ENCODE measurements around the gene MKNK1. TPM values are rescaled to one million over a fixed set of nuclear protein-coding genes. Genes with fewer than 3 reads are reported as not detected.

Gene MKNK1
- total RNA-seq, 2 donors from 2014 or later: 46.2 to 52.4 TPM

DNA sequence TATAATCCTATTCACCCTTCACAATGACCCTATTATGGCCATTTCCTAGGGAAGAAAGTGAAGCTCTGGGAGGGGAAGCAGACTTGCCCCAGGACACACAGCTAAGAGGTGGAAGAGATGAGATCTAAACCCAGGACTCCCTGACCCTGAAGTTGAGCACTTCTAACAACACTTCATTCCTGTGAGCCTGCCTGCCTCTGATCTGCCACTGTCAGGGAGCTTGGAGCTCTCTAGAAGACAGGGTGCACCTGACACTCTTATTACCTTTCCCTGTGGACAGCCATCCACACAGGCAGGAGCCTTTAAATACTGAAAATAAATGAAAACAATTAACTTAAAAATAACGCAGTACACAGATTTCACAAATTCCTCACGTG lies 599 bp downstream of the MKNK1 start:
- intact Hi-C loops (cut with DNase I, micrococcal nuclease): no loop called here
- DNase-seq (no peak), ATAC-seq (peak; percentile 15)

DNA sequence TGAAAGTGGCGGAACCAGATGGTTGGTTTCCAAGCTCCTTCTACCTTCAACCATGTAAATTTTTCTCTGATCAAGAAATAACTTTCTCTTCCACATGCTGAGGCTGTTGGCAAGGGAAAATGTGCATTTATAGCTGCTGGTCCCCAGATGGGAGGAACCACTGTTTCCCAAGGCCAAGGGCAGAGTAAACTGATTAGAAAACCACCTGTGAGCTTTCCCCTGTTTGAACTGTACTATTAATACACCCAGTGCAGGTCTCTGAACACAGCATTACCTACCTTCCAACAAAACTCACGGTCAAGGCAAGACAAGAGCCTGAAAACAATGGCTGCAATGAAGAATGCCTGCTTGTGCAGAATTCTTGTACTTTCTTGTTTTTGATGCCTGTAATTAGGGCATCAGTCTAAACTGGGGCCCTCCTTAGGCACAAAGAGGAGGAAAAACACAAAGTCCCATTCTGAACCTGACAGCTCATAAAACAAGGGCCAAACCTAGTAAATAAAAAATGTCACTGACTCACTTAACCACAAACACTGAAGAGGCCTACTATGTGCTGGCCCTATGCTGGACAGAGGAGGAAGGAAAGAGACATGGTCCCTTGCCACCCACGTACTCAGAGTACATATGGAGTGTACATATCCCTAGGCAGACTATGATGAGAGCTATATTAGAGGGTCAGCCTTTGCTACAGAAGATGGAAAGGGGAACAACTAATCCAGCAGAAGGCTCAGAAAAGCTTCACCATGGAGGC lies 2.6 kb downstream of the MKNK1 start:
- ATAC-seq (no peak), DNase-seq (no peak)
- intact Hi-C loops (cut with DNase I, micrococcal nuclease): no loop called here

DNA sequence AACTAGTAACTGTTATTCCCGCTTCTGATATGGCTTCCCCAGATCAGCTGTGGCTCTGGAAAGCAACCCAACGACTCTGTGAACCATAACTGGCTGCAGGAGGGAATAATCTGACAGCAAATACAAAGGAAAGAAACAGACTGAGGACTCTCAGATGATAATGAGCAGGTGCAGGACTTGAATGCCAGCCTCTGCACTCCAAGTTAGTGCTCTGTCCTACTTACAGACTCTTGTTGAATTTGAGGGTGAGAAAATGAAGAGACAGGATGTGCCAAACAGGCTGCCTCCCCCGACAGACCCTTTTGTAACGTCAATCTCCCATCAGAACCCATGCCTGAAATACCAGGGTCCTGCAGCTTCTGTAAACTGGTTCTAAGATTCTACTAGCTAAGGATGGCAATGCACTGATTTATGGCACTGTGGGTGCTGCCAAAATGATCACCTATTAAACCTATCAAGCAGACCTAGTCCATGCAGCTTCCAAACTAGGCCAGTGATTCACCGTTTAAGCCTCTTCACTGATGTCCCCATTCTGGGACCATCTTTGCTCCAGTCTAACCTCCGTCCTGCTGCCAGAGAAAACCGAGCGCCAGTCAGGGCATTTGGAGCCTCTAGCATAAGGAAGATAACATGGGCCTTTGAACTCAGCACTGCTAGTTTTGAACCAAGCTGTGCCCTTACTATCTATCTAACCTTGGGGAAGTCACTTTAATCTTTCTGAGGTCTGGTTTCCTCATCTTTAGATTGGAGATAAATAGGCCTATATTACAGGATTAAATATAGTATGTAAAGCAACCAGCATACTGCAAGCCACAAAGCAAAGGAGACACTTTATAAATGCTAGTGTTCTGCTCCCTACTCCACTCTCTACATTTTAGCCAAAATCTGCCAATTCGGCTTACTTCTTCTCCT lies 4.8 kb downstream of the MKNK1 start:
- ATAC-seq (no peak), DNase-seq (no peak)
- intact Hi-C loops (cut with DNase I, micrococcal nuclease): no loop called here

DNA sequence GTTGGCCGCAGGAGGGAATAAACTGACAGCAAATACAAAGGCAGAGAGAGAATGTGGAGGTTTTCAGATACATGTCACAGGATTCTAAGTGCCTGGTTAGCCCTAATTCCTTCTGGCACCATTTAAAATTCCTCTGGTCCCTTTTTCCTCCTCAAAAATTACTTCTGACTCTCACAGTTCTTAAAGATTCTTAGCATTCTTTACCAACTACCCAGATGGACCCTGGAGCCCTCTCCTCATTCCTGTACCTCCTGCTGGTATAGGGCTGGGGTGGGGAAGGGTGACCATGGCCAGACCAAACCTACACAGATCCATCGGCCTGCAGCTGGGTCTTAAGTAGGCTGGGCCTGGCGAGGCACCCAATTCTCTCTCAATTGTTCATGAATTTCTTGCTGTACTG lies 7.2 kb downstream of the MKNK1 start:
- DNase-seq (no peak), ATAC-seq (no peak)
- intact Hi-C loops (cut with DNase I, micrococcal nuclease): no loop called here

DNA sequence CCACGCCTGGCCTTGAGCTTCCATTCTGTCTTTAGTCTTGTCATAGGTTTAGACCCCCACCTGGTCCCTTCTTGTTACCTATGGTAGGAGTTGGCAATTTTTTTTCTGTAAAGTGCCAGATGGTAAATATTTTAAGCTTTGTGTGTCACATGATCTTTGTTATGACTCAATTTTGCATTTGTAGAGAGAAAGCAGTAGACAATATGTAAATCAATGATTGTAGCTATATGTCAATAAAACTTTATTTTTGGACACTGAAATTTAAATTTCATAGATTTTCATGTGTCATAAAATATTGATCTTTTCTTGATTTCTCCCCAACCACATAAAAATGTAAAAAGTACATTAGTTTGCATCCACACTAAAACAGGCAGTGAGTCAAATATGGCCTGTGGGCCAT lies 8.0 kb downstream of the MKNK1 start:
- intact Hi-C loops (cut with DNase I, micrococcal nuclease): no loop called here
- DNase-seq (no peak), ATAC-seq (no peak)

DNA sequence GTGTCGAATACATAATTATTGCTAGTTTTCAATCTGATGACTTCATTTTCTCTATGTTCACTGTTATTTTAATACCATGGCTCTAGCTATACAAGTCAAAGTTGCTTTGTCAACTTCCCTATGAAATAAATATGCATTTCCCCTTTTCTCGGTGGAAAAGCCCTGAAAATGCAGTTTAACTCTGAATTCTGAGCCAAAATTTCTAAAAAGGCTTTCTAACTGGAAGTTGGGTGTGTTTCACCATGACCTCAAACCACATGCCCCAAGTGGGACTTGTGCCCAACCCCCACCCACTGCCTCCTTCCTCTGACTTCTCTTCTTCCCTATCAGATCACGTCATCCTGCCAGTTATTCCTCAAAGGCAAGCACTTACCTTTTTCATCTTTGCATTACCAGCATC lies 8.9 kb downstream of the MKNK1 start:
- intact Hi-C loops (cut with DNase I, micrococcal nuclease): no loop called here

DNA sequence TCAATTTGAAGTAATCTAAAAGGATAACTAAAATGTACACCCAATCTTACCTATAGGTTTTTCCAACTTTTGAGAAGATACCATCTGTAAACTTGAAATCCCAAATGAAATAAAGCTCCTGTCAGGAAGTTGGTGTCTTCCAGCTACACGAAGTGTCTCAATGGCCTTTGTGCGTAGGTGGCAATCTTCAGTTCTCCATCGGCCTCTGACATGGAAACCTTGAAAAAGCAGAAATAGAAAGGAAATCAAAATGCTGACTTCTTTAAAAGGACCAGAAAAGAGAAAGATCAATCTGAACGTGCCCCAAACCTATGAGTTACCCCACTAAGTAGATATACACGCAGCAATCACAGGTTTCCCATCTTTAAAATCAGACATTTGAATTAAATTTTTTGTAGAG lies 10.0 kb downstream of the MKNK1 start:
- no peak for ATAC-seq
- intact Hi-C loops (cut with DNase I, micrococcal nuclease): no loop called here

More for the DNA sequence above, 8.9 kb downstream of the MKNK1 start:
- DNase-seq (peak; percentile 51 to 56), ATAC-seq (no peak)

DNA sequence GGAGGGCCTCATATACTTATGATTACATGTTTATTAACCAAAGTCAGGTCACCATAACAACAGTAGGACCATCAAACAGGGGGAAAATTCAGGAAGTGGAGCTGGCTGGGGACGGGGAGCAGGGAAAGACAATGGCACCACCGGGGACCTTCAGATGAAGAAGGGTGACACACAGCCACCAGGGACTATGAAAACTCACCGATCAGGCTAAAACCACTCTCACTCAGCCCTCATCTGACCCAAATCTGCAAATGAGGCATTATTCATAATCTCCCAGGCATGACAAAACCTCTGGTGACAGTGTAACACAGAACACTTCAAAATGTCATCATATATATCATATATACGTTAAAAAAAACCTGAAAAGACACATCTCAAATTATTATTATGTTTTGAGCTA lies 11.2 kb downstream of the MKNK1 start:
- DNase-seq (no peak), ATAC-seq (no peak)
- intact Hi-C loops (cut with DNase I, micrococcal nuclease): no loop called here

More for the DNA sequence above, 10.0 kb downstream of the MKNK1 start:
- DNase-seq: no peak

DNA sequence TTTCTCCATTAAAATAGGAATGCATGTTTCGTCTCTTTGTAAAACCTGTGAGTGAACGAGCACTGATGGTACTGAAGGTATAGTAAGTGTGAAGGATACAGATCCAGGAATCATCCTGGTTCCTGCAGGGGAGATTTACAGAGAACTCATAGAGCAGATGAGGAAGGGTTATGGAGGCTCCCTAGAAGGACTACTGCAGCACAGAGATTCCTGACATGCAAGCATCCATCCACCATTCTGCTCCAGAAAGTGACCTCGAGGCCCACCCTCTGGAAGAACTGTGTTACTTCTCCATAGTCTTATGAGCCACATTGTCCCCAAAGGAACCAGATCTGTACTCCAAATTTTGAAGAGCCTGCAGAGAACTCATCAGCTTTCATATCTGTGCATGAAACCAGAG lies 14.5 kb downstream of the MKNK1 start:
- intact Hi-C loops (cut with DNase I, micrococcal nuclease): no loop called here
- DNase-seq (no peak), ATAC-seq (no peak)

DNA sequence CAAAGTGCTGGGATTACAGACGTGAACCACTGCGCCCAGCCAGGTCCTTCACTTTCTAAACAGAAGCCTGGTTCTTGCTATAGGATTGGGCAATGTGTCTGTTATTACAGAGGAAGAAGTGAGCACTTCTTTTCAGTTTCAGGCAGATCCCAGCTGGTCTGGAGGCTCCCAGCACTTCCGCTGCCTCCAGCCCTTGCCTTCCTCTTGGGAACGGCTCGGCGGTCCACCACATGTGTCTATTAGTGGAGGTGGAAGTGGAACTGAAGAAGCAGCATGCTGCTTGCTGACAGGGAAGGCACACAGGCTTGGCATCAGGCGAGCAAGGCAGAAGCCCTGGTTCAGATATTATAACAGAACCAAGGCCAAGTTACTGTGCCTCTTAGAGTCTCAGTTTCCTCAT lies 17.0 kb downstream of the MKNK1 start:
- intact Hi-C loops (cut with DNase I, micrococcal nuclease): no loop called here
- no peak for ATAC-seq
- peak; percentile 22 to 47 for DNase-seq

DNA sequence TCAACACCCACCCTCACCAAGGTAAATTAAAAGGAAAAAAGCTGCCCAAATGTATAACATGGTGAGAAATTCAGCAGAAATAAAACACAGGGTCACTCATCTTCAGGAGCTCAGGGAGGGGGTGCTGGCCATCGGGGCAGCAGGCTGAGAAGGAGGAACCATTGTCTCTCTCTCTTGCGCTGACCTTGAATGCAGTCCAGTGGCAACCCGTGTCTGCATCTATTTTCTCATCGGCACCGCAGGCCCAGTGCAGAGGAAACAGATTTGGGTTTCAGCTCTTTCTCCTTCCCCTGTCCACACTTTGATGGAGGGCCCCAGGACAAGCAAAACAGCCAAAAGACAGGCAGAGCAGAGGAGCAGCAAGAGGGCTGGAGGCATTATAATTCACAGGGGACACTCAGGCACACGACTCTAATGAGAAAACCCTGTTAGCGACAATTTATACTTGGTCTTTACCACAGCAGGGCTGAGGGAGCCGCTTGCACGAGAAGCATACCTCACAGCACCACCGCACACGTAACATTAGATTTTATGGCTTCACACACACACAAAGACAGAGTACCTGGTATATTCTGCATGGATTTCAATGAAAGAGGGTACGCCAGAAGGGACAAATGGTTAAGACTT lies 18.6 kb downstream of the MKNK1 start:
- ATAC-seq (no peak), DNase-seq (no peak)
- intact Hi-C loops (cut with DNase I, micrococcal nuclease): no loop called here

DNA sequence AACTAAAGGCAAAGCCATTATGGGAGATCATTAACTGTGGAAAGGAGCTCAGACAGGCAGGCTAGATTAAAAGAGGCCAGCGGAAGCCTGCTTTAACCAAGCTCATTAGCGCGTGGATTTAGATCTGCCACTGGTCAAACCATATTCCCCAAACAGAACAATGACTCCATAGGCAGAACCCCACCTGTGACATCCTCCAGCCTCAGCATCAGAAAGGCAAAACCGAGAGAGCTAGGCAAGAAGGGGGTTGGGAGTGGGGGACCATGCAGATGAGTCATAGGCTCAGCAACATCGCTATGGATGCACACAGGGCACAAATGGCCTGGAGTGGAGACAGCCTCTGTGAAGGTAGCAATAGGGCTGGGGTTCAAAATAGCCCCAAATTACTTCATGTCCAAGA lies 20.6 kb downstream of the MKNK1 start:
- ATAC-seq (no peak), DNase-seq (no peak)
- intact Hi-C loops (cut with DNase I, micrococcal nuclease): no loop called here

DNA sequence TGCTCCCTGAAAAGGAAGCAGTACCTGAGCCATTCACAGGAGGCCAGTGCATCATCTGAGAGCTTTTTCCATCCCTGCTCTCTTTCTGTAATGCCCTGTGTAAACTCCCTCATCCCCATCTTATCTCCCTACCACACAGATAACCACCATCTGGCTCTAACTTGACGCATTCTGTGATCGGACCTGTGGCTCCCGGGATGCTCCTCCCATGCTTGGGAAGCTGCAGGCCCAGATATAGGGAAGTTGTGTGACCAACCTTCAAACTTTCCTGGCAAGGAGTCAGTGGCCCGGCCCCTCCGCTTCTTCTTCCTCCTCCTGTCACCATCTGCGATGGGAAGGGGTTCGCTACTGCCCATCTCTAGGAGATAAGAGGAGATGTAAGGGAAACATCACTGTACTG lies 21.1 kb downstream of the MKNK1 start:
- intact Hi-C loops (cut with DNase I, micrococcal nuclease): no loop called here
- no peak for ATAC-seq
- DNase-seq: no peak

DNA sequence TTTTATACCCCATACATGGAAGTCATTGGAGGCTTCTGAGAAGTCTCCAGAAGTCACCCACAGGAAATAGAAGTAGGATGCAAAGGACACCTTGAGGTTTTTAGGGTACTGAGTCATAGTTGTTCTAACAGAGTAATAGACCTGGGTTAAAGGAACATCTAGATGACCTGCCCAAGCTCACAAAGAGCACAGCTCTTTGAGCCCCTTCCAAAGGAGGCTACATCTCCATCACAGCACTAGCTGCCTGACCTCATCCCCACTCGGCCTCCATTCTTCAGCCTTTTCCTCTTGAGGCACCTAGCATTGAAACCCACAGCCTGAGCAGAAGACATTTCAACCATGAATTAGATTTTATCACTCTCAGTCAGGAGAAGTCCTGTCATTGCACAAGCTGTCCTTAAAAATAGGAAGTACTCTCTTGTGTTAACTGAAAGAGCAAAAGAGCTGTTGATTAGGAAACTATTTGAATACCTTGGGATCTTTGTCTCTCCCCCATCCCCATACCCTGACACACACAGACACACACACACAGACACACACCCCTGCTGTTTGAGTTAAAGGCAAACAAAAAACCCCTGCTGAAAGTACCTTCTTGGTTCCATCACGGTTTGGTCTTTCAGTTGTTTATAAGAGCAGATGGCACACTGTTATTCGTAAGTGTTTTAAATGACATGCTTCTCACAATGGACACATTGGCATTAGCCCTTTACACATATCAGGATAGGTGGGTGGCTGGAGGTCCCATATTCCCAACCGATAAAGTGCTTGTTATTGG lies 22.2 kb downstream of the MKNK1 start:
- DNase-seq: no peak
- intact Hi-C loops (cut with DNase I, micrococcal nuclease): no loop called here
- no peak for ATAC-seq

DNA sequence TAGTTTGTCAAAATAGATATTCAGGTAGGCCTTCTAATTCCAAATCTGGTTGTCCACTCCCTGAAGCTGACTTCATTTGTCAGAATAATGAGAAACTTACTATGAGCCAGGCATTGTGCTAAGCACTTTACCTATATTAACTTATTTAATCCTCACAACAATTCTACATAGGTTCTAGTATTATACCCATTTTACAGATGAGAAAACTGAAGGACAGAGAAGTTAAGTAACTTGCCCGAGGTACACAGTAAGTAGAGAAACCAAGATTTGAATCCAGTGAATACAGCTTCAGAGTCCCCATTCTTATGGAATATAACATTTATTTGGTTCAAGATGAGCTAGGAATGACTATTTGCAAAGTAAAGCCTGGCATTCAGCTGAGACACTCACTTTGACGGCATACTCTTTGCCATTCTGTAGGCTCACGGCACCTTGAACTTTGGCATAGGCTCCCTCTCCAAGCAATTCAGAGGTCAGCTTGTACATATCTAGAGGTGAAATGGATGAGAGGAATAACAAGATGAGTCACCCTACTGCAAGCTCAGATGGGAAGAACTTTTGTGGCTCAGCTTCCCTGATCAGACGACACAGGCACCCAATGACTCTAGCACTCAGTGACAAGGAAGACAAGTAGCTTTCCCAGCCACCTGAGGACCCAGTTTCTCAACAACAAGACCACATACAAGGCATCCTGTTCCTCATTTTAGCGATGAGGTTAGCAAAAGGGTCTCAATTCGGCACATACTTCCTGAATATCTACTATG lies 23.7 kb downstream of the MKNK1 start:
- DNase-seq: no peak
- intact Hi-C loops (cut with DNase I, micrococcal nuclease): no loop called here
- ATAC-seq: peak; percentile 36

DNA sequence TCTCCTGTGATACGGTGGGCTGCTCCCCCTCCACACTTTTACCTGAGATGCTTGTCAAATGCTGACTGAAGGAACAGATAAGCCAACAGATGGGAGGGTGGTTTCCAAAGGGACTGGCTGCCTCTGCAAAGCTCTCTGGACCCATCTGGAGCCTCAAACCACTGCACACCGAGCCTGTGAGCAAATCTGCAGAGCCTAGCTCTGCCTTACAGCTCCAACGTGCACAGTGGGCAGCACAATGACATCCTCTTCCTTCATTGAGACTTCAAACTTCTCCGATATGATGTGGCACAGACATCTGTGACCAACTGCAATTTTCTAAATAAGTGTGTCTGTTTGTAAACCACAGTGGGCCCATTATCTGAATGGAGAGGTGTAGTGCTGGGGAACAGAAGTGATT lies 26.4 kb downstream of the MKNK1 start:
- intact Hi-C loops (cut with DNase I, micrococcal nuclease): no loop called here
- ATAC-seq (no peak), DNase-seq (no peak)

DNA sequence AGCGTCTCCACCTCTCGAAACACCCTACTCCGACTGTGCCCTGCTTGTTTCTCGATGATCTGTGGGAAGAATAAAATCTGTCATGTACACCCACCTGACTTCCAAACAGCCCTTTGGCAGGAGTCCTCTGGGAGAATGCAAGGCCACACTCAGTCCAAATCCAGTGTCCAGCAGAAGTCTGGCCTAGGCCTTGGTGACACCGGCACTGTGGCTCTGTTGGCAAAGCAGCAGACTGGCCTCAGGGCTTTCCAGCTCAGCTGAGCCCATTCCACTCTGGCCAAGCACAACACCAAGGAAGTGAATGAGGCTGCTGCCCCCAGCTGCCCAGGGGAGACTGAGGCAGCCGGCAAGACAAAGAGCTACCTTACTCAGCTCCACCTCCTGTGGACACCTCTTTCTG lies 27.5 kb downstream of the MKNK1 start:
- intact Hi-C loops (cut with DNase I, micrococcal nuclease): no loop called here

DNA sequence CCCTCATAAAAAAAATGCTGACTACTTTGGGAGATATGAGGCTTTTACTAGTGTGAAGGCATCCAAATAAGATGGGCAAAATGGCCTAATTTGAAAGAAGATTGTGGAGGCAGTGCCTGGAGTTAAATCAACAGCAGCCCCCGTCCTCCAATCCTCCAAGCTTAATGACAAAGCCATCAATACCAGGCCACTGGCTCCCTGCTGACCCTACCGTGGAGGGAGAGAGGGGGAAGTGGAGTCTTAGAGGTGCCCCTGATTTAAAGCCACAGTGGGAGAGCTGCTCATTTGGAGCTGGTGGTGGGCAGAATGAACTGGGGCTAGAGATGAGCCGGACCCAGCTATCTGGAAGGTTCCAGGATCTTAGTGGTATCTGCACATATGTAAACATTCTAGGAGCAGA lies 28.3 kb downstream of the MKNK1 start:
- intact Hi-C loops (cut with DNase I, micrococcal nuclease): no loop called here
- DNase-seq: no peak
- ATAC-seq: no peak

More for the DNA sequence above, 27.5 kb downstream of the MKNK1 start:
- ATAC-seq (no peak), DNase-seq (no peak)

Data from left colon (tissue), 2 donors.